Activated CD4-positive, alpha-beta memory T cell treated with anti-CD3 and anti-CD28 coated beads, Interleukin-2, amount 10 ng/mL, durations not matched to agents 7 days and 5 days (primary cell): ENCODE results near the gene UBA1. TPM values are rescaled to one million over a fixed set of nuclear protein-coding genes. Genes with fewer than 3 reads are reported as not detected.
A peak's percentile ranks its signal among the peaks of the same experiment; 100 is the strongest.

Experiments
- CTCF ChIA-PET: fragments of 350-600 bp; sonication (Branson Sonifier 250); formaldehyde crosslinking; loops from one replicate; lab custom pipeline; 2021; ENCODE audit warnings: antibody characterized with exemption, inconsistent platforms; lab: Charles Lee
- POLR2A ChIA-PET: fragments of 350-600 bp; sonication (Branson Sonifier 250); formaldehyde crosslinking; loops from one replicate; lab custom pipeline; 2021; ENCODE audit warnings: antibody characterized with exemption; lab: Charles Lee
- DNase-seq: peaks from one replicate; pipeline ENCODE4 v3.0.0-alpha.2; 2020
- H3K27ac Mint-ChIP-seq: one replicate; pipeline ENCODE4 v1.8.0; 2021; ENCODE audit warnings: mild to moderate bottlenecking, mixed read lengths
- H3K27me3 Mint-ChIP-seq: one replicate; pipeline ENCODE4 v1.8.0; 2021; ENCODE audit warnings: mixed read lengths
- H3K36me3 Mint-ChIP-seq: one replicate; pipeline ENCODE4 v1.8.0; 2021; ENCODE audit warnings: low read depth, mixed read lengths
- H3K4me1 Mint-ChIP-seq: one replicate; pipeline ENCODE4 v1.8.0; 2021; ENCODE audit warnings: mixed read lengths
- H3K4me3 Mint-ChIP-seq: one replicate; pipeline ENCODE4 v1.8.0; 2021; ENCODE audit warnings: mild to moderate bottlenecking, mixed read lengths
- H3K9me3 Mint-ChIP-seq: one replicate; pipeline ENCODE4 v1.8.0; 2021; ENCODE audit warnings: mixed read lengths
- total RNA-seq, 2 experiments: library from RNA; stranded (reverse); gene quantifications; one replicate each; pipeline ENCODE4 v1.2.3, GENCODE V29; 2021

UBA1 gene
- total RNA-seq, 2 experiments from 2014 or later, result 180 to 187 TPM

GRCh38 chrX:47223476-47224250, 30.0 kb downstream of the UBA1 start:
- H3K4me3 Mint-ChIP-seq, result no peak overlapping the region
- H3K27ac Mint-ChIP-seq, result no peak overlapping the region
- H3K4me1 Mint-ChIP-seq, result peaks cover 27% of the 10 kb centered on the region
- peaks cover 55% of the 10 kb centered on the region for H3K36me3 Mint-ChIP-seq
- H3K27me3 Mint-ChIP-seq, result no peaks in the 10 kb centered on the region
- no peak for DNase-seq
- CTCF ChIA-PET, result no interaction called here
- POLR2A ChIA-PET, result interaction anchor here (1.2 kb wide), 1 partner anchor 10 kb away, joined by 3 read pairs; no protein-coding TSS in a partner anchor
- no peaks in the 10 kb centered on the region for H3K9me3 Mint-ChIP-seq

DNA sequence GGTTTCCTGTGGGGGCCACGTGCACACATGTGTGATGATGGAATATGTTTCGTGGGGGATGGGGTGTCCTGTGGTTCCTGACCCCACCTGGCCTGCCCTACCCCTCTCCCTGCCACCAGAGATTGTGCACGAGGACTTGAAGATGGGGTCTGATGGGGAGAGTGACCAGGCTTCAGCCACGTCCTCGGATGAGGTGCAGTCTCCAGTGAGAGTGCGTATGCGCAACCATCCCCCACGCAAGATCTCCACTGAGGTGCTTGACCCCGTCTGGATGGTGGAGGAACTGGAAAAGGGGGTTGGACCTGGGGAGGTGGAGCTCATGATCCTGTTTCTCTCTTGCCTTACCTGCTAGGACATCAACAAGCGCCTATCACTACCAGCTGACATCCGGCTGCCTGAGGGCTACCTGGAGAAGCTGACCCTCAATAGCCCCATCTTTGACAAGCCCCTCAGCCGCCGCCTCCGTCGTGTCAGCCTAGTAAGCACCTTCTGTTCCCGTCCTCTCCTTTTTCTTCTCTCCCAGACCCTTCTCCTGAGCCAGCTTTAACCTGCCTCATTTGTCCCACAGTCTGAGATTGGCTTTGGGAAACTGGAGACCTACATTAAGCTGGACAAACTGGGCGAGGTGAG, 30.8 kb downstream of the UBA1 start:
- ChIA-PET POLR2A (interaction anchor here (0.7 kb wide), 1 partner anchor 8 kb away, joined by 4 read pairs; the partner anchor contains the start of gene USP11), CTCF (no interaction called here)
- Mint-ChIP-seq H3K9me3 (no peaks in the 10 kb centered on the region), H3K4me1 (peaks cover 24% of the 10 kb centered on the region), H3K36me3 (peaks cover 54% of the 10 kb centered on the region), H3K27ac (no peak overlapping the region), H3K27me3 (no peaks in the 10 kb centered on the region), H3K4me3 (no peak overlapping the region)
- no peak for DNase-seq

DNA sequence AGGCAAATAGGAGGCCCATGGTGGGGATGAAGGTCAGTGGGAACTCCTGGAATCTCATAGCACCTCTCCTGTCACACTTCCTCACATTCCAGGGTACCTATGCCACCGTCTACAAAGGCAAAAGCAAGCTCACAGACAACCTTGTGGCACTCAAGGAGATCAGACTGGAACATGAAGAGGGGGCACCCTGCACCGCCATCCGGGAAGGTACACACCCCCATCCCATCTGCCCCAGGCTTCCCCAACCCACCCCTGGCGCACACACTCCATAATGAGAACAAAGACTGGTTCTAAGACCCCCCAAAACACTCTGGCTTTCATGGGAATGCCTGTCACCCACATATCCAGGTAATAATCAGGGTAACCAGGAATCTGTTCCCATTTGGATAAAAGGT, 31.3 kb downstream of the UBA1 start:
- Mint-ChIP-seq H3K27ac (no peak overlapping the region), H3K4me3 (no peak overlapping the region), H3K36me3 (peaks cover 50% of the 10 kb centered on the region), H3K27me3 (no peaks in the 10 kb centered on the region), H3K9me3 (no peaks in the 10 kb centered on the region), H3K4me1 (peaks cover 19% of the 10 kb centered on the region)
- no peak for DNase-seq
- ChIA-PET CTCF (no interaction called here), POLR2A (interaction anchor here (0.7 kb wide), 1 partner anchor 8 kb away, joined by 4 read pairs; the partner anchor contains the start of gene USP11)

DNA sequence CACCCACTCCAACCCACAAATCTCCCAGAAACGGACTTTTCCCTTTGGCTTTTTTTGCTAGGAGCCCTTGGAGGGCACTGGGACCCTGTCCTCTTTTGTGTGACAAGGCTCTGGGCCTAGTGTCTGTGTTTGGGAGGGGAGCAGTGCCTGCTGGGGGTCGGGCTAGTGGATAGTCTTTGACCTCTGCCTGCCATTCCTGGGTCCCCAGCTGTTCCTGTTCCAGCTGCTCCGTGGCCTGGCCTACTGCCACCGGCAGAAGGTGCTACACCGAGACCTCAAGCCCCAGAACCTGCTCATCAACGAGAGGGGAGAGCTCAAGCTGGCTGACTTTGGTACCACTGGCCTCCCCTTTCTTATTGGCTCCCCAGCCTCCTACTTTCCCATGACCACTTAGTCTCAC, 32.4 kb downstream of the UBA1 start:
- Mint-ChIP-seq H3K27ac (no peak overlapping the region), H3K27me3 (no peaks in the 10 kb centered on the region), H3K36me3 (peaks cover 44% of the 10 kb centered on the region), H3K4me1 (peaks cover 7% of the 10 kb centered on the region), H3K4me3 (no peak overlapping the region), H3K9me3 (no peaks in the 10 kb centered on the region)
- DNase-seq, result no peak
- CTCF ChIA-PET, result no interaction called here
- POLR2A ChIA-PET, result no interaction called here

DNA sequence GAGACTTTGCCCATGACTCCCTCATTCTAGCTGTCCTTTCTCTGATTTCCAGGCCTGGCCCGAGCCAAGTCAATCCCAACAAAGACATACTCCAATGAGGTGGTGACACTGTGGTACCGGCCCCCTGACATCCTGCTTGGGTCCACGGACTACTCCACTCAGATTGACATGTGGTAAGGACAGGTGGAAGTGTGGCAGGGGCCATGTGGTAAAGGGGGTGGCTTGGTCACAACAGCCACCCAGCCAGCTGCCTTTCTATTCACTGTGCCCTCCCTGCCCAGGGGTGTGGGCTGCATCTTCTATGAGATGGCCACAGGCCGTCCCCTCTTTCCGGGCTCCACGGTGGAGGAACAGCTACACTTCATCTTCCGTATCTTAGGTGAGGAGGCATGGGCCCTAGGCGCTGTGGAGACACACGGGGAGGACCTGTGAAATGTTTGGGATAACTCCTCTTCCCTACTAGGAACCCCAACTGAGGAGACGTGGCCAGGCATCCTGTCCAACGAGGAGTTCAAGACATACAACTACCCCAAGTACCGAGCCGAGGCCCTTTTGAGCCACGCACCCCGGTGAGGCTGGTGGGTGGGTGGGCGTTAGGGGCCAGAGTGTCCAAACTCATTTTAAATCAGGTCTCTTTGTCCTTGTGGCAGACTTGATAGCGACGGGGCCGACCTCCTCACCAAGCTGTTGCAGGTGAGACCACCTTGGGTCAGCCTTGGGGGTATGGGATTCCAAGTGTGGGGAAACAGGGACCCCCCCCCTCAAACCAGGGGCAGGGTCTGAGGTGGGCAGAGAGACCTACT, 33.1 kb downstream of the UBA1 start:
- Mint-ChIP-seq H3K4me3 (no peak overlapping the region), H3K27me3 (no peaks in the 10 kb centered on the region), H3K4me1 (peaks cover 5% of the 10 kb centered on the region), H3K9me3 (no peaks in the 10 kb centered on the region), H3K27ac (no peak overlapping the region), H3K36me3 (peaks cover 44% of the 10 kb centered on the region)
- POLR2A ChIA-PET, result no interaction called here
- CTCF ChIA-PET, result no interaction called here
- DNase-seq, result no peak

GRCh38 chrX:47227334-47227583, 33.6 kb downstream of the UBA1 start:
- Mint-ChIP-seq H3K27me3 (no peaks in the 10 kb centered on the region), H3K27ac (no peak overlapping the region), H3K4me1 (peaks cover 2% of the 10 kb centered on the region), H3K4me3 (no peak overlapping the region), H3K9me3 (no peaks in the 10 kb centered on the region), H3K36me3 (peaks cover 41% of the 10 kb centered on the region)
- POLR2A ChIA-PET, result interaction anchor here (1.6 to 2.3 kb wide), 2 partner anchors 9 to 37 kb away, joined by 4 to 14 read pairs; partner anchors contain the start of gene CDK16
- CTCF ChIA-PET, result no interaction called here
- no peak for DNase-seq

DNA sequence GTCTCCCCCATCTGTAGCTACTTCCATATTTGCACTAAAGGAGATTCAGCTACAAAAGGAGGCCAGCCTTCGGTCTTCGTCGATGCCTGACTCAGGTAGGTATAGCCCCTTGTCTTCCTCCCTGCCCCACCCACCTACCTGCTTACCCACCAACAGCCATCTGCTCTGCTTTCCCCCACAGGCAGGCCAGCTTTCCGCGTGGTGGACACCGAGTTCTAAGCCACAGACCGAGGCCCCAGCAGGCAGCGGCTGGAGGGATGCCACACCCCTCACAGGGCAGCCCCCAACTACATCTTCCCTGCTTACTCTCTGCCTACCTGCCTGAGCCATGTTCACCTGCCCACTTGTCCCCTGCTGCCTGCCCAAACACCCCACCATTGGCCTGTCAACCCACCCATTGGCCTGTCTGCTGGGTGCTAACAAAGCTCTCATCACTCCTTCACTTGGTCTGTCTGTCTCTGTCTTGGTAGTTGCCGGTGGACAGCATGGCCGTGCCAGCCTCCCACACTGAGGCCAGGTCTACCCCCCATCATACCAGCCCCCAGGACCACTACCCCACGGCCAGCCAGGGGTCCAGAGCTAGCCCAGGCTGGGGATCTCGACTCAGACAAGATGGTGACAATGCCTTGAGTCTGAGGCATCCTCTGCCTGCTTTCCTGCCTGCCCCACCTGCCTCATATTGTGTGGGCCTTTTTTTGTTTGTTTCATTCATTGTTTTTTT, 35.1 kb downstream of the UBA1 start:
- Mint-ChIP-seq H3K27me3 (no peaks in the 10 kb centered on the region), H3K4me3 (no peak overlapping the region), H3K36me3 (peaks cover 40% of the 10 kb centered on the region), H3K27ac (no peak overlapping the region), H3K4me1 (peaks cover 1% of the 10 kb centered on the region), H3K9me3 (no peaks in the 10 kb centered on the region)
- POLR2A ChIA-PET, result interaction anchor here (1.6 to 2.3 kb wide), 2 partner anchors 10 to 38 kb away, joined by 4 to 14 read pairs; partner anchors contain the start of gene CDK16
- CTCF ChIA-PET, result no interaction called here
- no peak for DNase-seq

DNA sequence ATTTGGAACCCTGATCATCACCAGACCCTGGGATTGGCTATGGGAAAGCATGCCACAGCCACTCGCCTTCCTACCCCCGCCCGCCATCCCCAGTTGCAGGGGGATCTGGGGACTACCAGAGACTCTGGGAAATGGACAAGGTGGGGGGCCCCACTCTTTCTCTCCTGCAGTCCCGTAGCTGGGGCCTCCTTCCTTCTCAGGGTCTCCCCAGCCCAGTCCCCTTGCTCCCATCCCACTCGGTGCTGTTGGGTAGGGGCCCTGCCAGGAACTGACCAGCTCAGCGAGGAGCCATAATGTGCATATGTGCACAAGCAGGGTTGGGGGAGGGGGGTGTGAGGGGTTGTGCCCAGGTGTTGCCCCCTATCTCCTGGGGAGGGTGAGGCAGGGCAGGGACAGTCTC, 35.8 kb downstream of the UBA1 start:
- H3K4me3 Mint-ChIP-seq, result no peak overlapping the region
- CTCF ChIA-PET, result no interaction called here
- no peak overlapping the region for H3K27ac Mint-ChIP-seq
- no peak for DNase-seq
- peaks cover 37% of the 10 kb centered on the region for H3K36me3 Mint-ChIP-seq
- POLR2A ChIA-PET, result interaction anchor here (2.3 kb wide), 1 partner anchor 11 kb away, joined by 14 read pairs; the partner anchor contains the start of gene CDK16
- no peaks in the 10 kb centered on the region for H3K9me3 Mint-ChIP-seq
- peaks cover 1% of the 10 kb centered on the region for H3K4me1 Mint-ChIP-seq
- no peaks in the 10 kb centered on the region for H3K27me3 Mint-ChIP-seq

DNA sequence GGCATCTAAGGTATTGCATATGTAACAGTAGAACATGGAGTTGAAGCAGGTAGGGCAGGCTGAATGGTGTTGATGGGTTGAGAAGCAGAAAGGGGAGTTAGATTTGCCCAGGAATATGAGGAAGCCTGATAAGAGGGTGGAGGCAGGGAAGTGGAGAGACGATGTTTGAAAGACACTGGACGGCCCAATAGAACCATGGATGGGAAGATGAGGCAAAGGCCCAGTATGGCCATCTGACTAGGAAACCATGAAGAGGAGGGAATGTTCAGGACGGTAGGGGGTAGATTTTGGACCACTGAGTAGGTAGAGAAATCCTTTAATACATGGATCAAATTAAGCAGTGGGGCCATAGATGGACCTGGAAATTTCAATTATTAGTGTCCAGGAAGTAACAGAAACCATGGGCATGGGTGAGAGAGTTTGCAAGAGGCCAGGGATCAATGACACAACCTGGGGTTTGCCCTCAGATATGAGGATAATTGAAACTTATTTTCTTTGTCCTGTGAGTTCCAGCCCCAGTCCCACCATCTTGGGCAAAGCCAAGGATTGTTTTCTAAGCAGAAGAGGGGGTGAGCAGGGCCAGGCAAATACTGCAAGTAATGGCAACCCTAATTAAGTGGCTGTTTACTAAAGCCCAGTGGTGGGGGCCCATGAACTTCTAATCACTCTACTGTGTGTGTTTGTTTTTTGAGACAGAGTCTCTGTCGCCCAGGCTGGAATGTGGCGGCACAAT, 36.7 kb downstream of the UBA1 start:
- no peak overlapping the region for H3K27ac Mint-ChIP-seq
- no peak for DNase-seq
- peaks cover 33% of the 10 kb centered on the region for H3K36me3 Mint-ChIP-seq
- no peak overlapping the region for H3K4me3 Mint-ChIP-seq
- H3K27me3 Mint-ChIP-seq, result no peaks in the 10 kb centered on the region
- ChIA-PET POLR2A (interaction anchor here (3.5 kb wide), 1 partner anchor 12 kb away, joined by 53 read pairs; the partner anchor contains the start of gene CDK16), CTCF (no interaction called here)
- no peaks in the 10 kb centered on the region for H3K9me3 Mint-ChIP-seq
- H3K4me1 Mint-ChIP-seq, result peaks cover 5% of the 10 kb centered on the region

DNA sequence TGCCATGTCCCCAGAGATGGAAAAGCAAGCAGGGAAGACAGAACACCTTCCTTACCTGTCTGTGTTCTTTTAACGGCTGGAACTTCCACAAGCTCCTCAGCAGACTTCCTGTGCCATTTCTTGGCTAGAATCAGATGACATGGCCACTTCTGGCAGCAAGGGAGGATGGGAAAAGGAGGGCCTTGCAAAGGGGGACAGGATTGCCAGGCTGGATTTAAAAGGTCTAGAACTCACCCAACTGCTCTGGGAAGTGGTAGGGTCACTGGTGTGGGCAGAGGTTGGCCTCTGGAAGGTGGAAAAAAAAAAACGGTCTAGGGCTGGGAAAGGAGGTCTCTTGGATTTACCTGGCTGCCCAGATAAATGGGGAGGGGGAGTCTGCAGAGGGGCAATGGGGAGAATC, 37.5 kb downstream of the UBA1 start:
- H3K4me1 Mint-ChIP-seq, result peaks cover 12% of the 10 kb centered on the region
- no peak overlapping the region for H3K27ac Mint-ChIP-seq
- ChIA-PET POLR2A (interaction anchor here (3.5 kb wide), 1 partner anchor 13 kb away, joined by 53 read pairs; the partner anchor contains the start of gene CDK16), CTCF (no interaction called here)
- H3K36me3 Mint-ChIP-seq, result peaks cover 30% of the 10 kb centered on the region
- H3K9me3 Mint-ChIP-seq, result no peaks in the 10 kb centered on the region
- no peak for DNase-seq
- H3K4me3 Mint-ChIP-seq, result no peak overlapping the region
- no peaks in the 10 kb centered on the region for H3K27me3 Mint-ChIP-seq

GRCh38 chrX:47232197-47232802, 38.7 kb downstream of the UBA1 start:
- ChIA-PET CTCF (interaction anchor here (1.8 kb wide), 1 partner anchor 14 kb away, joined by 4 read pairs; no protein-coding TSS in a partner anchor), POLR2A (interaction anchor here (0.7 to 3.5 kb wide), 6 partner anchors 7 to 329 kb away, joined by 3 to 53 read pairs (median 8); partner anchors contain the start of genes ARAF, CDK16, NDUFB11 and RBM10)
- peaks cover 12% of the 10 kb centered on the region for H3K4me1 Mint-ChIP-seq
- peaks cover 18% of the 10 kb centered on the region for H3K36me3 Mint-ChIP-seq
- DNase-seq, result no peak
- no peaks in the 10 kb centered on the region for H3K27me3 Mint-ChIP-seq
- H3K4me3 Mint-ChIP-seq, result peak overlapping the region; percentile 84
- peak overlapping the region; percentile 98 for H3K27ac Mint-ChIP-seq
- H3K9me3 Mint-ChIP-seq, result no peaks in the 10 kb centered on the region
